ENCODE results near the gene CD99L2. TPM values are rescaled to one million over a fixed set of nuclear protein-coding genes. Genes with fewer than 3 reads are reported as not detected.

Gene CD99L2
- total RNA-seq, 1 experiment from 2014 or later: 7.3 TPM

- no peak overlapping the region for H3K23ac ChIP-seq (ENCODE audit: insufficient read length, low read depth, low read length)
- Mint-ChIP-seq H3K27me3 (ENCODE audit: low read depth) (peaks cover 17% of the 10 kb centered on the region), H3K4me1 (peaks cover 24 to 28% of the 10 kb centered on the region in 2 experiments), H3K27ac (no peak overlapping the region), H3K9me3 (peaks cover 64 to 79% of the 10 kb centered on the region in 2 experiments), H3K36me3 (ENCODE audit: insufficient read depth in 1 of 3, low read depth in 3 of 3) (peaks cover 3 to 9% (median 6%) of the 10 kb centered on the region in 3 experiments; a peak in 6 of 7 replicates), H3K4me3 (no peak overlapping the region)
- H3K4me1 ChIP-seq (ENCODE audit: insufficient read depth, low read length): peaks cover 2% of the 10 kb centered on the region; the same call in 1 of the 2 replicates
- H3K4ac ChIP-seq (ENCODE audit: low read depth, low read length): no peak overlapping the region
- H2AFZ ChIP-seq (ENCODE audit: low read length): no peak overlapping the region
- H2BK5ac ChIP-seq (ENCODE audit: insufficient read length, low read length): no peak overlapping the region
- no peaks in the 10 kb centered on the region for H4K20me1 ChIP-seq (ENCODE audit: control insufficient read depth, insufficient read depth, insufficient read length)
- no peak overlapping the region for H3K4me2 ChIP-seq (ENCODE audit: insufficient read depth, insufficient read length, low read length)
- no peak for DNase-seq
- no peak overlapping the region for H2BK15ac ChIP-seq (ENCODE audit: low read depth, low read length)
- no peak for TF ChIP-seq CTCF (conservative IDR thresholded peaks at IDR 0.05)
- H3K27ac ChIP-seq (ENCODE audit: insufficient read length, low read depth, low read length): no peak overlapping the region
- no peak overlapping the region for H3K9ac ChIP-seq (ENCODE audit: extremely low read depth, insufficient read length, low read length)
- H3K56ac ChIP-seq (ENCODE audit: insufficient read length, low read depth, low read length): no peak overlapping the region
- H2AK5ac ChIP-seq (ENCODE audit: insufficient read length, low read length): no peak overlapping the region
- no peaks in the 10 kb centered on the region for H3K79me2 ChIP-seq (ENCODE audit: insufficient read depth, low read length)
- no peak overlapping the region for H3K14ac ChIP-seq (ENCODE audit: insufficient read depth, low read length)
- H3T11ph ChIP-seq (ENCODE audit: low read length): no peak overlapping the region
- no peak overlapping the region for H2BK12ac ChIP-seq (ENCODE audit: insufficient read length, low read depth, low read length)
- no peak overlapping the region for H3K18ac ChIP-seq (ENCODE audit: insufficient read length, low read depth, low read length)
- no peaks in the 10 kb centered on the region for H3K23me2 ChIP-seq (ENCODE audit: insufficient read length, low read depth, low read length, poor library complexity, severe bottlenecking)
- no peaks in the 10 kb centered on the region for H3K9me3 ChIP-seq (ENCODE audit: control insufficient read depth, low read depth, low read length)
- no peak overlapping the region for H2BK120ac ChIP-seq (ENCODE audit: low read depth, low read length, poor library complexity, severe bottlenecking)
- no peak overlapping the region for H2BK20ac ChIP-seq (ENCODE audit: low read depth, low read length, poor library complexity, severe bottlenecking)
- no peak overlapping the region for H4K8ac ChIP-seq (replicated peaks; ENCODE audit: insufficient read length, low read depth, low read length)
- no CpG with 5 or more reads among the region's 9 CpGs for WGBS (ENCODE audit: extremely low coverage, insufficient read length, low lambda C conversion rate)
- H3K27me3 ChIP-seq (ENCODE audit: insufficient read depth, low read length): no peaks in the 10 kb centered on the region
- H4K91ac ChIP-seq (ENCODE audit: insufficient read length, low read depth, low read length): no peak overlapping the region
- no peak overlapping the region for H4K5ac ChIP-seq (ENCODE audit: insufficient read length, low read depth, low read length)
- no peaks in the 10 kb centered on the region for H3K79me1 ChIP-seq (ENCODE audit: insufficient read depth, low read depth, low read length, poor library complexity, severe bottlenecking)
Observed at GRCh38 chrX:150940844-150941495, 42.5 kb upstream of the CD99L2 start.
